Breast epithelium (tissue), 4 donors: ENCODE data around the gene LNX1. TPM values are rescaled to one million over a fixed set of nuclear protein-coding genes. Genes with fewer than 3 reads are reported as not detected.

Experiments used
- DNase-seq, 2 donors: peaks; one replicate each; pipeline ENCODE4 v3.0.0-alpha.2; 2019; ENCODE audit warnings: low spot score in 2 of 2
- H3K27ac ChIP-seq, 2 donors: fragments of 200-600 bp; sonication (generic) in 1 of 2; one replicate each; pipeline ENCODE4 v1.5.1; 2016 to 2019; ENCODE audit warnings: mild to moderate bottlenecking in 1 of 2
- H3K27me3 ChIP-seq, 2 donors: fragments of 200-600 bp; sonication (generic) in 1 of 2; one replicate each; pipeline versions ENCODE4 v1.5.1 to v1.6.0; 2017 to 2019; ENCODE audit warnings: control low read depth in 1 of 2, mild to moderate bottlenecking in 1 of 2
- H3K36me3 ChIP-seq: fragments of 200-600 bp; one replicate; pipeline ENCODE4 v1.5.1; 2019
- H3K4me1 ChIP-seq, 2 donors: fragments of 200-600 bp; sonication (generic); one replicate each; pipeline ENCODE4 v1.5.1; 2016 to 2019; ENCODE audit warnings: control low read depth in 1 of 2
- H3K4me3 ChIP-seq, 3 donors: fragments of 200-600 bp; sonication (generic); 1 replicate in 2 of 3; 2 replicates in 1 of 3; pipeline ENCODE4 v1.5.1; 2016 to 2019; ENCODE audit warnings: mild to moderate bottlenecking in 3 of 3, moderate library complexity in 2 of 3
- H3K9me3 ChIP-seq, 2 donors: fragments of 200-600 bp; sonication (generic) in 1 of 2; one replicate each; pipeline ENCODE4 v1.5.1; 2016 to 2019; ENCODE audit warnings: control low read depth in 1 of 2
- CTCF ChIP-seq, 3 donors: fragments of 450-650 bp; IDR thresholded peaks; one replicate each; pipeline ENCODE4 v1.5.1; 2016 to 2017; ENCODE audit warnings: antibody characterized with exemption in 3 of 3, mild to moderate bottlenecking in 3 of 3, moderate library complexity in 3 of 3
- POLR2A ChIP-seq: fragments of 450-650 bp; IDR thresholded peaks from one replicate; pipeline ENCODE4 v1.6.1; 2016; ENCODE audit warnings: antibody characterized with exemption, mild to moderate bottlenecking, moderate library complexity
- POLR2AphosphoS5 ChIP-seq, 3 donors: sonication (generic); formaldehyde crosslinking; IDR thresholded peaks; one replicate each; pipeline ENCODE4 v1.6.1; 2017; ENCODE audit warnings: antibody characterized with exemption in 3 of 3
- intact Hi-C: fragments of 100-400 bp; cut with DNase I; formaldehyde crosslinking; loops from one replicate; pipeline ENCODE4 v1.15.1; 2023; ENCODE audit warnings: low total_unique reads
- total RNA-seq, 3 donors: library from RNA; depleted of rRNA; stranded (reverse); fragments of >200 nt; gene quantifications; one replicate each; pipeline ENCODE4 v1.1.0, GENCODE V29; 2016

LNX1 gene
- total RNA-seq, 3 donors from 2014 or later: 19.7 to 22.6 (median 22.5) TPM

GRCh38 chr4:53635697-53636483 lies 44.6 kb upstream of the LNX1 start:
- no peaks in the 10 kb centered on the region for H3K9me3 ChIP-seq
- H3K4me1 ChIP-seq: peaks cover 0 to 8% of the 10 kb centered on the region in 2 donors
- no peak for DNase-seq
- H3K36me3 ChIP-seq: no peaks in the 10 kb centered on the region
- no peaks in the 10 kb centered on the region for H3K27me3 ChIP-seq
- TF ChIP-seq POLR2AphosphoS5 (IDR thresholded peaks at IDR 0.05): no peak
- no peak for TF ChIP-seq POLR2A
- no peak for TF ChIP-seq CTCF (IDR thresholded peaks at IDR 0.05)
- intact Hi-C loops: no loop called here
- H3K27ac ChIP-seq: peak overlapping the region in 1 of 2 donors; percentile 65
- H3K4me3 ChIP-seq: no peak overlapping the region

GRCh38 chr4:53633608-53634007 lies 42.3 kb upstream of the LNX1 start:
- no peak for DNase-seq
- Histone ChIP-seq H3K27me3 (no peaks in the 10 kb centered on the region), H3K4me3 (no peak overlapping the region), H3K36me3 (no peaks in the 10 kb centered on the region), H3K4me1 (no peaks in the 10 kb centered on the region), H3K27ac (peak overlapping the region in 1 of 2 donors; percentile 46), H3K9me3 (no peaks in the 10 kb centered on the region)
- intact Hi-C loops: no loop called here
- no peak for TF ChIP-seq CTCF (IDR thresholded peaks at IDR 0.05)
- TF ChIP-seq POLR2AphosphoS5 (IDR thresholded peaks at IDR 0.05): peak in 1 of 3 donors; percentile 30

GRCh38 chr4:53629296-53629695 lies 38.0 kb upstream of the LNX1 start:
- Histone ChIP-seq H3K4me3 (no peak overlapping the region), H3K4me1 (no peaks in the 10 kb centered on the region), H3K9me3 (no peaks in the 10 kb centered on the region), H3K36me3 (no peaks in the 10 kb centered on the region), H3K27me3 (no peaks in the 10 kb centered on the region), H3K27ac (peak overlapping the region in 1 of 2 donors; percentile 10)
- DNase-seq: peak in 1 of 2 donors; percentile 73
- TF ChIP-seq POLR2A (no peak), POLR2AphosphoS5 (IDR thresholded peaks at IDR 0.05) (no peak), CTCF (IDR thresholded peaks at IDR 0.05) (no peak)
- intact Hi-C loops: no loop called here

- TF ChIP-seq CTCF (IDR thresholded peaks at IDR 0.05) (no peak), POLR2AphosphoS5 (IDR thresholded peaks at IDR 0.05) (no peak), POLR2A (no peak)
- no peak overlapping the region for H3K4me3 ChIP-seq
- DNase-seq: no peak
- H3K36me3 ChIP-seq: no peaks in the 10 kb centered on the region
- H3K4me1 ChIP-seq: no peaks in the 10 kb centered on the region
- H3K27ac ChIP-seq: no peak overlapping the region
- no peaks in the 10 kb centered on the region for H3K27me3 ChIP-seq
- intact Hi-C loops: no loop called here
- no peaks in the 10 kb centered on the region for H3K9me3 ChIP-seq
Observed at GRCh38 chr4:53626491-53626890, 35.2 kb upstream of the LNX1 start.

- intact Hi-C loops: no loop called here
- Histone ChIP-seq H3K27me3 (no peaks in the 10 kb centered on the region), H3K4me3 (no peak overlapping the region), H3K4me1 (no peaks in the 10 kb centered on the region), H3K9me3 (no peaks in the 10 kb centered on the region), H3K36me3 (no peaks in the 10 kb centered on the region), H3K27ac (no peak overlapping the region)
- TF ChIP-seq POLR2A (no peak), CTCF (IDR thresholded peaks at IDR 0.05) (no peak), POLR2AphosphoS5 (IDR thresholded peaks at IDR 0.05) (no peak)
- no peak for DNase-seq
Observed at GRCh38 chr4:53625888-53626287, 34.6 kb upstream of the LNX1 start.
